Inflammatory macrophage treated with lipopolysaccharide for 1 hour (primary cell): ENCODE data around the gene ZNF503.

ENCODE experiments used
- DNase-seq, 2 donors: peaks; one replicate each; pipeline ENCODE4 v3.0.0-alpha.2; 2020 to 2022

The ZNF503 gene

GRCh38 chr10:75406462-75407223 lies 5.1 kb upstream of the ZNF503 start:
- DNase-seq = no peak

DNA sequence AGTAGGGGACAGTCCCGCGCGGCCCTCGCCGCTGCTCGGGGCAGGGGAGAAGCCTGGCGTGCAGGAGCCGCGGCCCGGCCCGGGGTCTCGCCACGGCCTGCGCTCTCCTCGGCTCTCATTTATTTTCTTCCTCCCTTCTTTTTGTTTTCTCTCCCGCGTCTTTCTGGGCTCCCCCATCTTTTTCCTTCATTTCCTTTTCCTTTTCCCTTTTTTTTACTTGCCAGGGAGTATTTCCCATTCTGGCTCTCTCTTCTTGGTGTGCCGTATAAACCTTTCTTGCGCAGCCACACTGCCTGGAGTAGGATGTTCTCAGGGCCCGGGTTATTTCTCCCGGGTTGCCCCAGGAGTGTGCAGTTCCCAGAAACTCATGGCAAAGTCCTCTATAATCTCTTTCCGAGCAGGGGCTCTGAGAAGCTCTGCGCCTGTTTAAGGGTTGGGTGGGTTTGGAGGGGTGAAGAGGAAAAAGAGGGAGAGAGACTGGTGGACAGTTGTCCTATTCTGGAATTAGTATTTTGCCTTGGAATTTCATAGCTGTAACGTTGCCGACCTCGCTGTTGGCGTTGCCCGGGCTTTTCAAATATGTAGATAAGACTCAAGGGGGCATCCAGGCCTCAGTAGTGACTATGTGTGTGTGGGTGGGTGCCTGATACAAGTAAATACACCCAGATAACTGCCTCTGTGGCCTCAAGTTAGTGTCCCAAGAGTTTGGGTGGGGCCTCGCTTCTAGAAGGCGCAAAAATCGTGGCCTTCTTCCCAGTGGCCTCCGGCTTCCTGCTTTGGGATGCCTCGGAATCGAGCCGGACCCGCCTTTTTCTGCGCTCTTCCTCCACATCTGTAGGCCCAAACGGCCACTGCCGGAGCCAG lies 4.3 kb upstream of the ZNF503 start:
- DNase-seq = no peak

- no peak for DNase-seq
These were observed 3.4 kb upstream of the ZNF503 start for GRCh38 chr10:75404815-75405597.

GRCh38 chr10:75403939-75404814 lies 2.6 kb upstream of the ZNF503 start:
- DNase-seq = no peak

DNA sequence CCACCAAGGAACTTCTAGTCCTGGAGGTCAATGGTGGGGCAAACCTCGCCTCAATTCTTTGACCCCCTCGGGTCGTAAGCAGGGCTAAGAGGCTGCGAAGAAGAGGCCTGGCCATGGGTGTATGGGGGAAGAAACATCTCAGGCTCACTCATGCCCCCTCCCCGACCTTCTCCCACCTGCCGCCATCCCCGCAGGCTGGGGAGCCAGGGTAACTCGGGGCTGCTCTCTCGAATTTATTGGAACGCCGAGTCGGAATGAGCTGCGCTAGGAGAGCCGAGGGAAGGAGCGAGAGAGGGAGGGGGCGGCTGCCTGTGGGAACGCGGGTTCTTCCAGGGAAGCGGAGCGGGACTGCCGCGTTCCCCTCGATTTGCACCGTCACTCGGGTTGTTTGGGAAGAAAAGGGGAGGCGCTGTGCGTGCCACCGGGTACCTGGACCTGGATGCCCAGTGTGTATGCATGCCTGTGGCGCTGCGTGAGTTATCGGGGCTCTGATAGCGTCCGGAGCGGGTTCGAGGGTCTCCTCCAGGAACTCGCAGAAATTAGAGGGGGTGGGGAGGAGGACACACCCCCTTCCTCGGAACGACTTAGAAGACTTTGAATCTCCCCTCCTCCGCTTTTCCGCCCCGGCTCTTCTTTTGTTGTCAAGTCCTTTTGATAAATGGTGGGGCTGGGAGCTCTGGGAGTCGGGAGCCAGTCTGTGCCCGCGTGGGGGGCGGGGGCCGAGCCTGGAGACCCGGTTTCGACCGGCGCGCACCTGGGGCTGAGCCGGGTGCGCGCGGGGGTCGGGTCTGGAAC lies 1.8 kb upstream of the ZNF503 start:
- no peak for DNase-seq

GRCh38 chr10:75402486-75403143 lies 1.1 kb upstream of the ZNF503 start:
- no peak for DNase-seq

DNA sequence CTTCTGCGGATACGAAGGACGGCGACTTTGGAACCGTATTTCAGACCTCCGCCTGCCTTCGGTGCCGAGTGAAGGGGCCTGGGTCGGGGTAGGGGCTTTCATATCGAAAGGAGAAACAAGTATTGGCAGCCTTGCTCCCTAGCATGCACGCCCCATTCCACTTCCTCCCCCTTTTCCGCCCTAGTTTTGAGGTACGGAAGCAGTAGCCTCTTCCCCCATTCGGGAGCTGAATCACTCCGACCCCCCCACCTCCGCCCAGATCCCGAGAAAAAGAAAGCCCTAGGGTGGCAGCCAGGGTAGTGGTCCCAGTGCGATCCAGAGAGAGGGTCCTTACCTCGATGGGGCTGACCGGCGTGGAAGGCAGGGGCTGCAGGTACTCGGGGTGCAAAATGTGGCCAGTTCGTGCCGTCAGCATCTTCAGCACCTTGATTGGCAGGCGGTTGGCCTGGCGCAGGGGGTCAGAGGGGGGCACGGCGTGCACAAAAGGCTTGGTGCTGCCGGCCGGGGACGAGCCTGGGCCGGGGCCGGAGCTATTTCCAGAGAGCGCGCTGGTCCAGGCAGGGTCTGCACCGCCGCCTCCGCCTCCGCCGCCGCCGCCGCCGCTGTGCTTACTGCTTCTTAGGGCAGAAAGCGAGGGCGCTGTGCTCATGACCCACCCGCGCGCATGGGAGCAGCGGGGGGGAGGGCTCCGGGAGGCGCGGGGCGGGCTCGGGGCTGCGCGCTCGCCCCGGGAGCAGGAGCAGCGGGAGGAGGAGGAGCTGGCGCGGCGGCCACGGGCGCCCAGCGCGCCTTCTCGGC lies 594 bp downstream of the ZNF503 start:
- DNase-seq = peak in 1 of 2 donors; percentile 39

- peak in 1 of 2 donors; percentile 26 for DNase-seq
These were observed 1.3 kb downstream of the ZNF503 start for GRCh38 chr10:75400163-75400770.

GRCh38 chr10:75399461-75400162 lies 2.0 kb downstream of the ZNF503 start:
- peak in 1 of 2 donors; percentile 72 for DNase-seq

DNA sequence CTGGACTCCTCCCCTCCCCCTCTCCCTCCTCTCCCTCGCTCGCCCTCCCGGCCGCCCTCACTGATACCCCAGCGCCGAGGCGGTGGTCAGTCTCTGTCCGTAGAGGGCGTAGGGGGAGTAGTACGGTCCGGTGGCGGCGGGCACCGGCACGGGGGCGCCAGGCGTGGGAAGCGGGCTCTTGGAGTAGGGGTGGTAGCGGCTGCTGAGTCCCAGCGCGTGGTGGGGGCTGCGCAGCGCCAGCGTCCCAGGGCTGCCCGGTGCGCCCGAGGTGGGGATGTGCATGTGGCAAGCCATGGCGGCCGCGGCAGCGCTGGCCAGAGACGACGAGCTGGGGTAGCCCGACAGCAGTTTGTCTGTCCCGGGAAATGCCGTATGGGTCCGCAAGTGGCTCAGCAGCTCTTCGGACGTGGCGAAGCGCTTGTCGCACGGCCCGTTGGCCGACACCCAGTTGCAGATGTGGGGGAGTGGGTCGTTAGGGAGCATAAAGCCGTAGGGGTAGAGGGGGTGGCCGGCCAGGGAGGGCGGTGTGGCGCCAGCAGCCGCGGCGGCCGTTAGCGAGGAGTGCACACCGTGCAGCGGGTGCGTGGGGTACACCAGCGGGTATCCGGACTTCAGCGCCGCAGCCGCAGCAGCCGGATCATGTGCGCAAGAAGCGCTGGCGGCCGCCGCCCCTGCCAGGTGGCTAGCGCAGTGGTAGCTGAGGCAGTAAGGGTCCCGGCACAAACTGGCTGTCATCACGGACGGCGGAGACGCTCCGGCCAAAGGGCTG lies 2.7 kb downstream of the ZNF503 start:
- no peak for DNase-seq

DNA sequence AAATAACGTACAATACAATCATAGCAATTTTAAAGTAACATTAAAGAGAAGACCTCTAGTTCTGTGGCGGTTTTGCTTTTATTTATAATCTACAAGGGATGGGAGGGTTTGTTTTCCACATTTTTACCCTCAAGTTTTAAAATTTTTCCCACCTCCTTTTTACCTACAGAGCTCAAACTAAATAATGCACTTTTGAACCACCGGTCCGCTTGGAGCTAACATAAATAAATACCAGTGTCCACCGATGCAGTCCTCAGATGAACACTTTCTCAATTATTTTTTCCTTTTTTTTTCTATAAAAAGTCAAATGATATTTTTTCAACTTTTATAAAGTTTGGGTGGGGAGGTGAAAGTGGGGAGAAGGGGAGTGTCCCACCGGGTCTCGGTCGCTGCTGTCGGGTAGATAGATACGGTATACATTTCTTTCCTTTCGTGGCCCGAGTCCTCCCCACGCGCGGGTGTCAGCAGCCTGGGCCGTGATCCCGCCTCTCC lies 3.3 kb downstream of the ZNF503 start:
- no peak for DNase-seq

DNA sequence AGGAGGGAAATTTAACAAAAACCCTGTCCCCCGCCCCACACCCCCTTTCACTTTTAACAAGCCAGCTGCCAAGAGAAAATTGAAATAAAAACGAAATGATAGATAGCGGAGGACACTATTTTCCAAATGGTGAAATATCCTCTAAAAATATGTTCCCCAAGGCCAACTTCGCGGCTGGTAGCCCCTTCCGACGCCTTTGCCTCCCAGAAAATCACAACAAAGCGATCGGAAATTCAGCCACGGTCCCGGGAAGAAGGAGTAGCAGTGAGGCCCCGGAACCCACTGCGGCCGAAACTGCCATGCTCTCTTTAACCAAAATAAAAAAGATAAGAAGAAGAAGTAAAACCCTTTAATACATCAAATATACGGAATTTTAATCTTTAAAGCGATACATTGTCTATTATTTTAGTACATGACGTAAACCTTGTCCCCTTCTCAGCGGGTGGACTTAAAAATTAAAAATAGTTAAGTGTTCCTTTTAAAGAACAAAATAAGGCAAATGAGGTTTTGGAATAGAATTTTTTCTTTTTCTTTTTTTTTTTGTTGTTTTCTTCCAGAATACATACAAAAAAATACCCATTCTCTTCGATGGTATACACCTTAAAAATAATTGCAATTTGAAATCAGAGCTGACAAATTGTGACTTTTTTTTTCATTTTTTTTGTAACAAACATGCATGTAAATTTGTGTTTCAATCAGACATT lies 3.9 kb downstream of the ZNF503 start:
- DNase-seq = no peak

GRCh38 chr10:75396631-75397495 lies 4.7 kb downstream of the ZNF503 start:
- DNase-seq = no peak

GRCh38 chr10:75395932-75396630 lies 5.5 kb downstream of the ZNF503 start:
- no peak for DNase-seq
